Measurements from ENCODE around the gene IL23A.

The IL23A gene

DNA sequence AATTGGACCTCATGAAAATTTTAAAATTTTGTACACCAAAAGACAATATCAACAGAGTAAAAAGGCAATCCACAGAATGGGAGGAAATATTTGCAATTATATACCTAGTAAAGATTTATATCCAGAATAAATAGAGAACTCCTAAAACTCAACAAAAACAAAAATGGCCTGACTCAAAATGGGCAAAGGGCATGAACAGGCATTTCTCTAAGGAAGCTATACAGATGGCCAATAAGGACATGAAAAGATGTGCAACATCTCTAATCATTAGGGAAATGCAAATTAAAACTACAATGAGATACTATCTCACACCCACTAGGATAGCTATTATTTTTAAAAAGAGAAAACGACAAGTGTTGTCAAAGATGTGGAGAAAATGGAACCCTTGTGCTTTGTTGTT lies 34.8 kb downstream of the IL23A start:
- Histone ChIP-seq H3K27me3 (replicated peaks; ENCODE audit: control insufficient read depth, insufficient read depth, low read length) (no peaks in the 10 kb centered on the region), H3K36me3 (ENCODE audit: control insufficient read depth, insufficient read depth, low read length, severe bottlenecking) (no peaks in the 10 kb centered on the region), H3K9me3 (ENCODE audit: control insufficient read depth, low read length) (peaks cover 2% of the 10 kb centered on the region), H3K4me3 (ENCODE audit: low read length) (no peak overlapping the region), H3K4me1 (ENCODE audit: control insufficient read depth, insufficient read depth, low read length) (no peaks in the 10 kb centered on the region), H3K9ac (ENCODE audit: low read length) (no peak overlapping the region)
- no peak for DNase-seq (ENCODE audit: low read depth)

DNA sequence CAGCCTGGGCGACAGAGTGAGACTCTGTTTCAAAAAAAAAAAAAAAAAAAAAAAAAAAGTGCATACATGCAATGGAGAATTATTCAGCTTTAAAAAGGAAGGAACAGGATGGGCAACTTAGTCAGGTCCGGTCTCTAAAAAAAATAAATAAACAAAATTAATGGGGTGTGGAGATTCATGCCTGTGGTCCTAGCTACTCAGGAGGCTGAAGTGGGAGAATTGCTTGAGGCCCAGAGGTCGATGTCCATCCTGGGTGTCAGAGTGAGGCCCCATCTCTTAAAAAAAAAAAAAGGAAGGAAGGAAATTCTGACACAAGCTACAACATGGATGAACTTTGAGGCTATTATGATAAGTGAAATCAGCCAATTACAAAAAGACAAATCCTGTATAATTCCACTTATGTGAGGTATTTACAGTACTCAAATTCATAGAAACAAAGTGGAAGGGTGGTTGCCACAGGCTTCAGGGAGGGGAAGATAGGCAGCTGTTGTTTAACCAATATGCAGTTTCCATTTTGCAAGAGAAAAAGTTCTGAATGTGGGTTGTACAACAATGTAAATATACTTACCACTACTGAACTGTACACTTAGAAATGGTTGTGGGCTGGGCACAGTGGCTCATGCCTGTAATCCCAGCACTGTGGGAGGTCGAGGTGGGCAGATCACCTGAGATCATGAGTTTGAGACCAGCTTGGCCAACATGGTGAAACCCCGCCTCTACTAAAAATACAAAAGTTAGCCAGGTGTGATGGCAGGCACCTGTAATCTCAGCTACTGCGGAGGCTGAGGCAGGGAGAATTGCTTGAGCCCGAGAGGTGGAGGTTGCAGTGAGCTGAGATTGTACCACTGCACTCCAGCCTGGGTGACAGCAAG lies 36.3 kb downstream of the IL23A start:
- H3K9me3 ChIP-seq (ENCODE audit: control insufficient read depth, low read length), result peaks cover 2% of the 10 kb centered on the region
- H3K4me3 ChIP-seq (ENCODE audit: low read length), result no peak overlapping the region
- H3K36me3 ChIP-seq (ENCODE audit: control insufficient read depth, insufficient read depth, low read length, severe bottlenecking), result no peaks in the 10 kb centered on the region
- DNase-seq (ENCODE audit: low read depth), result no peak
- H3K27me3 ChIP-seq (replicated peaks; ENCODE audit: control insufficient read depth, insufficient read depth, low read length), result no peaks in the 10 kb centered on the region
- no peak overlapping the region for H3K9ac ChIP-seq (ENCODE audit: low read length)
- H3K4me1 ChIP-seq (ENCODE audit: control insufficient read depth, insufficient read depth, low read length), result no peaks in the 10 kb centered on the region

DNA sequence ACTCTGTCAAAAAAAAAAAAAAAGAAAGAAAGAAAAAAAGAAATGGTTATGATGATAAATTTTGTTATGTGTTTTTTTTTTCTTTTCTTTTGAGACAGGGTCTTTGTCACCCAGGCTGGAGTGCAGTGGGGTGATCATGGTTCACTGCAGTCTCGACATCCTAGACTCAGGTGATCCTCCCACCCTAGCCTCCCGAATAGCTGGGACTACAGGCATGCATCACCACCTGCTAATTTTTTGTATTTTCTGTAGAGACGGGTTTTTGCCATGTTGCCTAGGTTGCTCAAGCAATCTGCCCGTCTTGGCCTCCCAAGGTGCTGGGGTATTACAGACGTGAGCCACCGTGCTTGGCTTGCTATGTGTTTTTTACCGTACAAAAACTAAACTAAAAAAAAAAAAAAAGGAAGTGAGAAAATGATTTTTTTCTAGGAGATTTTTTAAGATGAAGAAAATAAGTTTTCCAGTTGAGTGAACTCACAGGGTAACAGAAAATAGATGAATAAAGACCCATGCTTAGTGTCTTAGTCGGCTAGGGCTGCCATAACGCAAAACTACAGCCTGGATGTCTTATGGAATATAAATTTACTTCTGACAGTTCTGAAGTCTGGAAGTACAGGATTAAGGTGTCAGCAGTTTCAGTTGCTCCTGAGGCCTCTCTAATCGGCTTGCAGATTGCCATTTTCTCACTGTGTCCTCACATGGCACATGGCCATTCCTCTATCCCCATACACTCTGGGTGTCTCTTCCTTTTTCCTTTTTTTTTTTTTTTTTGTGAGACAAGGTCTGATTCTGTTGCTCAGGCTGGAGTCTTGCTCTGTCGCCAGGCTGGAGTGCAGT lies 37.1 kb downstream of the IL23A start:
- Histone ChIP-seq H3K36me3 (ENCODE audit: control insufficient read depth, insufficient read depth, low read length, severe bottlenecking) (no peaks in the 10 kb centered on the region), H3K4me1 (ENCODE audit: control insufficient read depth, insufficient read depth, low read length) (no peaks in the 10 kb centered on the region), H3K9ac (ENCODE audit: low read length) (no peak overlapping the region), H3K9me3 (ENCODE audit: control insufficient read depth, low read length) (peaks cover 2% of the 10 kb centered on the region), H3K4me3 (ENCODE audit: low read length) (no peak overlapping the region), H3K27me3 (replicated peaks; ENCODE audit: control insufficient read depth, insufficient read depth, low read length) (no peaks in the 10 kb centered on the region)
- DNase-seq (ENCODE audit: low read depth), result no peak

DNA sequence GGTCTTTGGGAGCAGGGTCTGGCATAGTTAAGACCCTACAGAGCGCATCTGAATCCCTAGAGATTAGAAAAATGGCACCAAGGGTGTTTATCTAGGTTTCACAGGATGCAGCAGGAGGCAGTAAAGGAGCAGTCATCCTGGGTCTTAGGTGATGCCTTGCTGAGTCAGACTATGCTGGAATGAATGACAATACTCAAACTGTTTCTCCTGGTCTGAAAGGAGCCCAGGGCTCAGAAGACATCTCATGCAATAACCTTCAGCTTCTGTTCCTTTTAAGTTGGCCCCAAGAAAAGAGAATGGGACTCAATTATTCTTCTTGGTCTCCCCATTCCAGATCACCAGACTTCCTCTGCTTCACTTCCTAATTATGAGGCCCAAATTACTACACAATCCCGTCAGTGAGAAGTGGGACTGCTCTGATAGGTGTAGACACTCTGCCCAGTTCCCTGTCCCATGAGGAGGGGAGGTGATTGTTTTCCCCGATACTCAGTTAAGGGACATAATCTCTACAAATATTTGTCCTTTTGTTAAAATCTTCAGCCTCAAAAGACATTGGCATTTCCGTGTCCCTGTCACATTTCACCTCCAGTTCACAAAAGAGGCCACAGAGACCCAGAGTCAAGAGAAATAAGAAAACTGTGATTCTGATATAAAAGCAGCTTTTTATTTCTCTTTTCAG lies 38.8 kb downstream of the IL23A start:
- peaks cover 2% of the 10 kb centered on the region for H3K9me3 ChIP-seq (ENCODE audit: control insufficient read depth, low read length)
- no peak overlapping the region for H3K9ac ChIP-seq (ENCODE audit: low read length)
- no peak overlapping the region for H3K4me3 ChIP-seq (ENCODE audit: low read length)
- H3K4me1 ChIP-seq (ENCODE audit: control insufficient read depth, insufficient read depth, low read length), result no peaks in the 10 kb centered on the region
- no peaks in the 10 kb centered on the region for H3K36me3 ChIP-seq (ENCODE audit: control insufficient read depth, insufficient read depth, low read length, severe bottlenecking)
- H3K27me3 ChIP-seq (replicated peaks; ENCODE audit: control insufficient read depth, insufficient read depth, low read length), result peaks cover 8% of the 10 kb centered on the region
- peak; percentile 16 for DNase-seq (ENCODE audit: low read depth)

DNA sequence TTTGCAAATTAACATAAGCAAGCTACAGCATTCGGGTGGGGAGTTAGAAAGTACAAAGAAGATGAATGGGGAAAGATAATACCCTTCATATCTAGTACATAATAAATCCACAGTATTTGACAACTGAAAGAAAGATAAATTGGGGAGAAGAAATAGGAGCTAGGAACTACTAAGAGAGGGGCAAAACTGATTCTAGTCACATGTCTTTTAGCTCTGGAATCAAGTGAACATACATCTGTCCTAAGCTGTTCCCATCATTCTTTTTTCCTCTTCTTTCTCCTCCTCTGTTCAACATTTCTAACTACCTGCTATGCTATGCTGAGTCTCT lies 39.3 kb downstream of the IL23A start:
- no peak for DNase-seq (ENCODE audit: low read depth)
- H3K4me1 ChIP-seq (ENCODE audit: control insufficient read depth, insufficient read depth, low read length), result no peaks in the 10 kb centered on the region
- no peaks in the 10 kb centered on the region for H3K36me3 ChIP-seq (ENCODE audit: control insufficient read depth, insufficient read depth, low read length, severe bottlenecking)
- H3K27me3 ChIP-seq (replicated peaks; ENCODE audit: control insufficient read depth, insufficient read depth, low read length), result peaks cover 11% of the 10 kb centered on the region
- H3K9me3 ChIP-seq (ENCODE audit: control insufficient read depth, low read length), result peaks cover 2% of the 10 kb centered on the region
- H3K4me3 ChIP-seq (ENCODE audit: low read length), result no peak overlapping the region
- no peak overlapping the region for H3K9ac ChIP-seq (ENCODE audit: low read length)

DNA sequence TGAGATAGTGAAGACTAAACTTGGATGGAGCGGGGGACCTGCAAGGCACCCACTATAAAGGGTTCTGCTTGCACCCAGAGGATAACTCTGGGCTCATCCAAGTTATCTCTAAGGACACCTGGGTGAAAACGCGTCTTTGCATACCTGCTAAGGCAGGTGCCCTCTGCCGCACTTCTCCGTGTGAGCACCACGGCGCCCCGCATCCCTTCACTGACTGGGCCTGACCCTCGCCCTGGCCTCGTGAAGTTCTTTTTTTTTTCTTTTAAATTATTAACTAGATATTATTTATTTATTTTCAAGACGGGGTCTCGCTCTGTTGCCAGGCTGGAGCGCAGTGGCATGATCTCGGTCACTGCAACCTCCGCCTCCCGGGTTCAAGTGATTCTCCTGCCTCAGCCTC lies 43.9 kb downstream of the IL23A start:
- H3K27me3 ChIP-seq (replicated peaks; ENCODE audit: control insufficient read depth, insufficient read depth, low read length), result peaks cover 17% of the 10 kb centered on the region
- DNase-seq (ENCODE audit: low read depth), result no peak
- no peaks in the 10 kb centered on the region for H3K36me3 ChIP-seq (ENCODE audit: control insufficient read depth, insufficient read depth, low read length, severe bottlenecking)
- peaks cover 10% of the 10 kb centered on the region for H3K4me1 ChIP-seq (ENCODE audit: control insufficient read depth, insufficient read depth, low read length)
- H3K4me3 ChIP-seq (ENCODE audit: low read length), result no peak overlapping the region
- H3K9ac ChIP-seq (ENCODE audit: low read length), result no peak overlapping the region
- H3K9me3 ChIP-seq (ENCODE audit: control insufficient read depth, low read length), result no peaks in the 10 kb centered on the region

DNA sequence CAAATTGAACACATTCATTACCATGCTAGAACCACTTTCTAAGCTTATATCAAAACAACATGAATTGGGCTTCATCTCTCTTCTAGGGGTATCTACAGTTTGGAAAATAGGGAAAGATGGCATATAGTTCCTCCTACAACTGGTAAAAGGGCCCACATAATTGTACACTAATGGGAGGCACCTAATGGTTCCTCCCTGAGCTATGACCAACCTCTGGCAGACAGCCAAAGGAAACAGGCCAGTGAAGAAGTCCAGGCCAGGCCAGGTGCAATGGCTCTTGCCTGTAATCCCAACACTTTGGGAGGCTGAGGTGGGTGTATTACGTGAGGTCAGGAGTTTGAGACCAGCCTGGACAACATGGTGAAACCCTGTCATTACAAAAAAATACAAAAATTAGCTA lies 47.2 kb downstream of the IL23A start:
- H3K4me3 ChIP-seq (ENCODE audit: low read length), result no peak overlapping the region
- no peak for DNase-seq (ENCODE audit: low read depth)
- H3K9ac ChIP-seq (ENCODE audit: low read length), result no peak overlapping the region
- H3K36me3 ChIP-seq (ENCODE audit: control insufficient read depth, insufficient read depth, low read length, severe bottlenecking), result no peaks in the 10 kb centered on the region
- peaks cover 17% of the 10 kb centered on the region for H3K27me3 ChIP-seq (replicated peaks; ENCODE audit: control insufficient read depth, insufficient read depth, low read length)
- H3K4me1 ChIP-seq (ENCODE audit: control insufficient read depth, insufficient read depth, low read length), result peaks cover 10% of the 10 kb centered on the region
- no peaks in the 10 kb centered on the region for H3K9me3 ChIP-seq (ENCODE audit: control insufficient read depth, low read length)

DNA sequence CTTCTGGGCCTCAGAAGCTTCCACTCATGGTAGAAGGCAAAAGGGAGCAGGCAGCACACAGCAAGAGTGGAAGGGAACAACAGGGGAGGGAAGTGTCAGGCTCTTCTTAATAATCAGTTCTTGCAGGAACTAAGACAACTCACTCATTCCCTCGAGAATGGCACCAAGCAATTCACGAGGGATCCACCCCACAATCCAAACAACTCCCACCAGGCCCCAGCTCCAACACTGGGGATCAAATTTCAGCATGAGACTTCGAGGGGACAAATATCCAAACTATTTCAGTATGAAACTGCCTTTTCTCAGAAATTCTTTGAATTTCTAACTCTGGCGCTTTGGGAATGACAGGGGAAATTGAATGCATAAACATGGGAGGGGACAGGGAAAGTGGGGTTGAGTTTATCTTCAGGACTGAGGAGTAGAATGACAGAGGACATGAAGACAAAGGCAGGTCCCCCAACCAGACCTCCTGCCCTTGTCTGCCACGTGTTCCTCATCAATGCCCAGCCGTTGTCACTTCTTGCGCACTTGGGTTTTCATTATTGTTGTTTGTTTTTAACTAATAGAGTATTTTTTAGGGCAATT lies 48.6 kb downstream of the IL23A start:
- DNase-seq (ENCODE audit: low read depth), result peak; percentile 61
- Histone ChIP-seq H3K9ac (ENCODE audit: low read length) (no peak overlapping the region), H3K4me1 (ENCODE audit: control insufficient read depth, insufficient read depth, low read length) (peaks cover 10% of the 10 kb centered on the region), H3K9me3 (ENCODE audit: control insufficient read depth, low read length) (peaks cover under 1% of the 10 kb centered on the region), H3K36me3 (ENCODE audit: control insufficient read depth, insufficient read depth, low read length, severe bottlenecking) (no peaks in the 10 kb centered on the region), H3K27me3 (replicated peaks; ENCODE audit: control insufficient read depth, insufficient read depth, low read length) (peaks cover 11% of the 10 kb centered on the region), H3K4me3 (ENCODE audit: low read length) (no peak overlapping the region)

DNA sequence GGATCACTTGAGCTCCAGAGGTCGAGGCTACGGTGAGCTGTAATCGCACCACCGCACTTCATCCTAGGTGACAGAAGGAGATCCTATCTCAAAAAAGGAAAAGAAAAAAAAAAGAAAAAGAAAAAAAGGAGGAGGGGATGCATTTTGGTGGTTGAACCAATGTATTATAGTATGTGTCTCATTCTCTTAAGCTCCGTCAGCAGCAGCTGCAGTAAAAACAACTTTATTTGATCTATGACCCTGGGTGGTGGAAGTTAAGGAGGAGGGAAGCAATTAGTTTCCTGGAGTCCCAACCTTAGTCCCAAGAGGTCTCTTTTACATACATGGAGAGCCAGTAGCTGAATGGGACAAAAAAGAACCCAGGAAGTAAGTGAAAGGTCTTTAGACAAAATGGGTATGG lies 50.7 kb downstream of the IL23A start:
- Histone ChIP-seq H3K4me3 (ENCODE audit: low read length) (no peak overlapping the region), H3K36me3 (ENCODE audit: control insufficient read depth, insufficient read depth, low read length, severe bottlenecking) (no peaks in the 10 kb centered on the region), H3K4me1 (ENCODE audit: control insufficient read depth, insufficient read depth, low read length) (peaks cover 10% of the 10 kb centered on the region), H3K9ac (ENCODE audit: low read length) (no peak overlapping the region), H3K27me3 (replicated peaks; ENCODE audit: control insufficient read depth, insufficient read depth, low read length) (no peaks in the 10 kb centered on the region), H3K9me3 (ENCODE audit: control insufficient read depth, low read length) (peaks cover 4% of the 10 kb centered on the region)
- no peak for DNase-seq (ENCODE audit: low read depth)

All from adipocyte (in vitro differentiated cells).